AG20443 (cell line): ENCODE results near the gene MTUS2.
A peak's percentile ranks its signal among the peaks of the same experiment; 100 is the strongest.

Source experiments
- DNase-seq: peaks from one replicate; pipeline ENCODE4 v3.0.0; 2012; ENCODE audit warnings: low spot score, mixed read lengths

Gene MTUS2

GRCh38 chr13:28820099-28821051 lies at the start of gene MTUS2:
MTUS2 (plus strand) TSS chr13:28820339.
- no peak for DNase-seq

GRCh38 chr13:28778308-28779215 lies 41.6 kb upstream of the MTUS2 start:
- no peak for DNase-seq

GRCh38 chr13:28792992-28793391 lies 27.1 kb upstream of the MTUS2 start:
- DNase-seq, result peak; percentile 86

- no peak for DNase-seq
Observed at GRCh38 chr13:28794396-28794795, 25.7 kb upstream of the MTUS2 start.

GRCh38 chr13:28796938-28797257 lies 23.2 kb upstream of the MTUS2 start:
- DNase-seq, result no peak

- DNase-seq, result no peak
Observed at GRCh38 chr13:28805193-28805819, 14.8 kb upstream of the MTUS2 start.

- DNase-seq, result no peak
Observed at GRCh38 chr13:28817204-28817603, 2.9 kb upstream of the MTUS2 start.

GRCh38 chr13:28819046-28819730 lies 951 bp upstream of the MTUS2 start:
- DNase-seq, result peak; percentile 44

- peak; percentile 86 for DNase-seq
Observed at GRCh38 chr13:28819735-28820098, 422 bp upstream of the MTUS2 start.

- no peak for DNase-seq
Observed at GRCh38 chr13:28822151-28822550, 2.0 kb downstream of the MTUS2 start.

- DNase-seq, result no peak
Observed at GRCh38 chr13:28822801-28823200, 2.7 kb downstream of the MTUS2 start.

GRCh38 chr13:28825379-28825778 lies 5.2 kb downstream of the MTUS2 start:
- DNase-seq, result no peak

- DNase-seq, result no peak
Observed at GRCh38 chr13:28826368-28826767, 6.2 kb downstream of the MTUS2 start.

- no peak for DNase-seq
Observed at GRCh38 chr13:28830580-28830979, 10.4 kb downstream of the MTUS2 start.

GRCh38 chr13:28831117-28831516 lies 11.0 kb downstream of the MTUS2 start:
- DNase-seq, result no peak

GRCh38 chr13:28837111-28837510 lies 17.0 kb downstream of the MTUS2 start:
- DNase-seq, result no peak

GRCh38 chr13:28843639-28844038 lies 23.5 kb downstream of the MTUS2 start:
- DNase-seq, result no peak

- no peak for DNase-seq
Observed at GRCh38 chr13:28849441-28849840, 29.3 kb downstream of the MTUS2 start.

GRCh38 chr13:28850226-28850625 lies 30.1 kb downstream of the MTUS2 start:
- DNase-seq, result no peak

- DNase-seq, result no peak
Observed at GRCh38 chr13:28851422-28851821, 31.3 kb downstream of the MTUS2 start.

- peak; percentile 24 for DNase-seq
Observed at GRCh38 chr13:28854657-28855056, 34.5 kb downstream of the MTUS2 start.

GRCh38 chr13:28856287-28856686 lies 36.1 kb downstream of the MTUS2 start:
- DNase-seq, result no peak
